Breast epithelium (tissue), 4 donors: ENCODE measurements around the gene TRMT6. TPM values are rescaled to one million over a fixed set of nuclear protein-coding genes. Genes with fewer than 3 reads are reported as not detected.

ENCODE experiments used
- DNase-seq, 2 donors: peaks; one replicate each; pipeline ENCODE4 v3.0.0-alpha.2; 2019; ENCODE audit warnings: low spot score in 2 of 2
- H3K27ac ChIP-seq, 2 donors: fragments of 200-600 bp; sonication (generic) in 1 of 2; one replicate each; pipeline ENCODE4 v1.5.1; 2016 to 2019; ENCODE audit warnings: mild to moderate bottlenecking in 1 of 2
- H3K27me3 ChIP-seq, 2 donors: fragments of 200-600 bp; sonication (generic) in 1 of 2; one replicate each; pipeline versions ENCODE4 v1.5.1 to v1.6.0; 2017 to 2019; ENCODE audit warnings: control low read depth in 1 of 2, mild to moderate bottlenecking in 1 of 2
- H3K36me3 ChIP-seq: fragments of 200-600 bp; one replicate; pipeline ENCODE4 v1.5.1; 2019
- H3K4me1 ChIP-seq, 2 donors: fragments of 200-600 bp; sonication (generic); one replicate each; pipeline ENCODE4 v1.5.1; 2016 to 2019; ENCODE audit warnings: control low read depth in 1 of 2
- H3K4me3 ChIP-seq, 3 donors: fragments of 200-600 bp; sonication (generic); 1 replicate in 2 of 3; 2 replicates in 1 of 3; pipeline ENCODE4 v1.5.1; 2016 to 2019; ENCODE audit warnings: mild to moderate bottlenecking in 3 of 3, moderate library complexity in 2 of 3
- H3K9me3 ChIP-seq, 2 donors: fragments of 200-600 bp; sonication (generic) in 1 of 2; one replicate each; pipeline ENCODE4 v1.5.1; 2016 to 2019; ENCODE audit warnings: control low read depth in 1 of 2
- POLR2A ChIP-seq: fragments of 450-650 bp; IDR thresholded peaks from one replicate; pipeline ENCODE4 v1.6.1; 2016; ENCODE audit warnings: antibody characterized with exemption, mild to moderate bottlenecking, moderate library complexity
- POLR2AphosphoS5 ChIP-seq, 3 donors: sonication (generic); formaldehyde crosslinking; IDR thresholded peaks; one replicate each; pipeline ENCODE4 v1.6.1; 2017; ENCODE audit warnings: antibody characterized with exemption in 3 of 3
- intact Hi-C: fragments of 100-400 bp; cut with DNase I; formaldehyde crosslinking; loops from one replicate; pipeline ENCODE4 v1.15.1; 2023; ENCODE audit warnings: low total_unique reads
- total RNA-seq, 3 donors: library from RNA; depleted of rRNA; stranded (reverse); fragments of >200 nt; gene quantifications; one replicate each; pipeline ENCODE4 v1.1.0, GENCODE V29; 2016
- TF ChIP-seq, protein P1 (sequence below), 3 donors: fragments of 450-650 bp; IDR thresholded peaks; one replicate each; pipeline ENCODE4 v1.5.1; 2016 to 2017; ENCODE audit warnings: antibody characterized with exemption in 3 of 3, mild to moderate bottlenecking in 3 of 3, moderate library complexity in 3 of 3

The TRMT6 gene
- total RNA-seq, 3 donors from 2014 or later = 10.1 to 13.4 (median 11.1) TPM

DNA sequence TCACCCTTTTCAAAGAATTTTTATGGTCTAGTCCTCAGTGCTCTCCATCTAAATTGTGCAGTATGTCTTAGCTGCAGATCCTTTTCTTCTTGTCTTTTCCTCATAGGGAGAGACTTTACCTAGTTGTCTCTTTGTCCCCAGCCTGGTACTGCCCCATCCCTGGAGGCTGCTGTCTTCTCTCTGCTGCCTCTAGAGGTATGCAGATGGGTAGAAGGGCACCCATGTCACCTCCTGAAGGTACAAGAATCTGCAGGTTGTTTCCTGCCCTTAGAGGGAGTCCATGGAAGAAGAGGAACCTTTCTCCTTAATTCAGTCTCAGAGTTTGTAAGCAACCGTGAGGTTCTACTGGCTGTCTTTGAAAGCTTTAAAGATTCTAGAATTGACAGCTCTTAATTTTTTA lies 39.2 kb upstream of the TRMT6 start:
- Histone ChIP-seq H3K27ac (no peak overlapping the region), H3K36me3 (peaks cover 3% of the 10 kb centered on the region), H3K27me3 (no peaks in the 10 kb centered on the region), H3K4me3 (no peak overlapping the region), H3K9me3 (no peaks in the 10 kb centered on the region), H3K4me1 (no peaks in the 10 kb centered on the region)
- no peak for TF ChIP-seq POLR2A
- TF ChIP-seq POLR2AphosphoS5 (IDR thresholded peaks at IDR 0.05) = no peak
- TF ChIP-seq, protein P1, sequence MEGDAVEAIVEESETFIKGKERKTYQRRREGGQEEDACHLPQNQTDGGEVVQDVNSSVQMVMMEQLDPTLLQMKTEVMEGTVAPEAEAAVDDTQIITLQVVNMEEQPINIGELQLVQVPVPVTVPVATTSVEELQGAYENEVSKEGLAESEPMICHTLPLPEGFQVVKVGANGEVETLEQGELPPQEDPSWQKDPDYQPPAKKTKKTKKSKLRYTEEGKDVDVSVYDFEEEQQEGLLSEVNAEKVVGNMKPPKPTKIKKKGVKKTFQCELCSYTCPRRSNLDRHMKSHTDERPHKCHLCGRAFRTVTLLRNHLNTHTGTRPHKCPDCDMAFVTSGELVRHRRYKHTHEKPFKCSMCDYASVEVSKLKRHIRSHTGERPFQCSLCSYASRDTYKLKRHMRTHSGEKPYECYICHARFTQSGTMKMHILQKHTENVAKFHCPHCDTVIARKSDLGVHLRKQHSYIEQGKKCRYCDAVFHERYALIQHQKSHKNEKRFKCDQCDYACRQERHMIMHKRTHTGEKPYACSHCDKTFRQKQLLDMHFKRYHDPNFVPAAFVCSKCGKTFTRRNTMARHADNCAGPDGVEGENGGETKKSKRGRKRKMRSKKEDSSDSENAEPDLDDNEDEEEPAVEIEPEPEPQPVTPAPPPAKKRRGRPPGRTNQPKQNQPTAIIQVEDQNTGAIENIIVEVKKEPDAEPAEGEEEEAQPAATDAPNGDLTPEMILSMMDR (IDR thresholded peaks at IDR 0.05) = no peak
- intact Hi-C loops = no loop called here
- DNase-seq = no peak

DNA sequence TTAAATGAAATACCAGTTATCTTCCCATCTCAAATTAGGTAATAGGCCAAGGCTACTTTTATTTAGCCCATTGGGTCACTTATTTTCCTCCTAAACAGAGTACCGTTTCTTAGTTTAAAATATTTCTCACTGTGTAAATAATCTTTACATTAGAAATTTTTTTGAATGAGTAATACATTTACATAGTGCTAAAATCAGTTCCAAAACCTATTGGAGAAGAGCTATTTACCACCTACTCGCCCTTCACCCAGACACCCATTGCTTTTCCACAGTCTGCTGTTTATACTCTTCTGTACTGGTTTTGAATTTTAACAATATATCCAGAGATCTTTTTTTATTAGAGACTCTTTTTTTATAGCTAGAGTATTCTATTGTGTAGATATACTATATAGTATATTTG lies 37.0 kb upstream of the TRMT6 start:
- H3K36me3 ChIP-seq = peaks cover 8% of the 10 kb centered on the region
- no peaks in the 10 kb centered on the region for H3K27me3 ChIP-seq
- intact Hi-C loops = no loop called here
- no peak overlapping the region for H3K27ac ChIP-seq
- TF ChIP-seq, protein P1 (IDR thresholded peaks at IDR 0.05) = no peak
- TF ChIP-seq POLR2A = no peak
- TF ChIP-seq POLR2AphosphoS5 (IDR thresholded peaks at IDR 0.05) = no peak
- no peak overlapping the region for H3K4me3 ChIP-seq
- no peak for DNase-seq
- H3K4me1 ChIP-seq = no peaks in the 10 kb centered on the region
- H3K9me3 ChIP-seq = no peaks in the 10 kb centered on the region

DNA sequence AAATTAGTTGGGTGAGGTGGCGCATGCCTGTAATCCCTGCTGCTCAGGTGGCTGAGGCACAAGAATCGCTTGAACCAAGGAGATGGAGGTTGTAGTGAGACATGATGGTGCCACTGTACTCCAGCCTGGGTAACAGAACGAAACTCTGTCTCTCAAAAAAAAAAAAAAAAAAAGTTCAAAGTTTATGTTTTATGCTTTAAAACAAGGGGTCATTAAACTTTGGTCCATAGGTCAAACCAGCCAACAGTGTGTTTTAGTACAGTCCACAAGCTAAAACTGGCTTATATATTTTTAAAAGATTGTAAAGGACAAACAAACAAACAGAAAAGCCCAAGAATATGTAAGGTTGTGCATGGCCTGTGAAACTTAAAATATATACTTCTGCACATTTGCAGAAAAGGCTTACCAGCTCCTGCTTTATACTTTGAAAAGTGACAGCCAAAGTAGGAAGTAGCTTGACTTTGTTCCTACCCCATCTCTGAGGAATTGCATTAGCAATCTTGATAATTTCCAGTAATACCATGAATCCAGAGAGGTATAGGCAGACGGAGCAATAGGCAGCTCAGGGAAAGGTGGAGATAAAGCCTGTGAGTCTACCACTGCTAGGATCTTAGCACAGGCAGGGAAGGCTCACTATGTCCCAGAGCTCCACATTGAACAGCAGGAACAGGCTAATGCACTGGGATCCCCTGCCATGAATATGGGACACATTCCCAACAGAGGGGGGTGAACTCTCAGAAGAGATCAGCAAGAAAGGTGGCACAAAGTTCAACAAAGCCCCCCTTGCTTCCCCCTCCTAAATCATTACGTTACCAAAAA lies 30.6 kb upstream of the TRMT6 start:
- no peak for DNase-seq
- intact Hi-C loops = no loop called here
- no peak overlapping the region for H3K4me3 ChIP-seq
- H3K36me3 ChIP-seq = peaks cover 8% of the 10 kb centered on the region
- TF ChIP-seq POLR2AphosphoS5 (IDR thresholded peaks at IDR 0.05) (no peak), POLR2A (no peak)
- TF ChIP-seq, protein P1 (IDR thresholded peaks at IDR 0.05) = no peak
- H3K27me3 ChIP-seq = no peaks in the 10 kb centered on the region
- no peaks in the 10 kb centered on the region for H3K9me3 ChIP-seq
- no peak overlapping the region for H3K27ac ChIP-seq
- H3K4me1 ChIP-seq = no peaks in the 10 kb centered on the region

DNA sequence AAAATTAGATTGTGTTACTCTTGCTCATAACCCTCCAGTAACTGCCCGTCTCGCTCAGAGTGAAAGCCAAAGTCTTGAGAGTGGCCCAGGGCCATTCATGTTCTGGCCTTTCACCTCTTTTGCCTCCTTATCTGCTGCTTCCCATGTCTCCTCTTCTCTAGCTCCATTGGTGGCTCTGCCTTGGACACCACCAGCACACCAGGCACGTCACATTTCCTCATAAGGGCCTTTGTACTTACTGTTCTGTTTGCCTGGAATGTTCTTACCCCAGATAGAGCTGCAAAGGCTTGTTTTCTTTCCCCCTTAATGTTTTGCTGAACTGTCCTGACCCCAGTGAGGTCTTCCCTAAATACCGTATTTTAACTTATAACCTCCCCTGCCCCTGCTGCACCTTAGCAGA lies 29.5 kb upstream of the TRMT6 start:
- intact Hi-C loops = no loop called here
- Histone ChIP-seq H3K27ac (no peak overlapping the region), H3K36me3 (peaks cover 8% of the 10 kb centered on the region), H3K4me3 (no peak overlapping the region), H3K27me3 (no peaks in the 10 kb centered on the region), H3K4me1 (no peaks in the 10 kb centered on the region), H3K9me3 (no peaks in the 10 kb centered on the region)
- TF ChIP-seq POLR2AphosphoS5 (IDR thresholded peaks at IDR 0.05) (no peak), POLR2A (no peak)
- TF ChIP-seq, protein P1 (IDR thresholded peaks at IDR 0.05) = no peak
- DNase-seq = no peak

DNA sequence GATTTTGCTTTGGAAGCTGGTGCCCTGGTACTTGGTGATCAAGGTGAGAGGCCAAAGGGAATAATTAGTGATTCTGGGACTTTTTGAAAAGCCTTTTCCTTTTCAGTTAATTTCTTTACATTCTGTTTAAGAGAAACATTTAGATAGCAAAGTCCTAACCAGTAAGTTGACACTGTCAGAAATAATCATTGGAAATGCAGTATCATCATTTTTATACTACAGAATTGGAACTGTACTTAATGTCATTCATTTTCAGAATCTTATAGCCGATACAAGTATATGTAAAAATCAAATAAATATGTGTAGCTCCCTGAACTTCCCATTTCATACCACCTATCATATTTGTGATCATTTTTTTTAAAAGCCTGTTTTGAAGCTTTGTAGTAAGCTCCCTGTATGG lies 27.6 kb upstream of the TRMT6 start:
- no peak overlapping the region for H3K27ac ChIP-seq
- no peak for DNase-seq
- H3K4me3 ChIP-seq = no peak overlapping the region
- no peaks in the 10 kb centered on the region for H3K4me1 ChIP-seq
- H3K27me3 ChIP-seq = no peaks in the 10 kb centered on the region
- H3K36me3 ChIP-seq = no peaks in the 10 kb centered on the region
- intact Hi-C loops = no loop called here
- TF ChIP-seq, protein P1 (IDR thresholded peaks at IDR 0.05) = no peak
- TF ChIP-seq POLR2A = no peak
- no peak for TF ChIP-seq POLR2AphosphoS5 (IDR thresholded peaks at IDR 0.05)
- H3K9me3 ChIP-seq = no peaks in the 10 kb centered on the region
